ENCODE results near the gene DLG1. TPM values are rescaled to one million over a fixed set of nuclear protein-coding genes. Genes with fewer than 3 reads are reported as not detected.

Gene DLG1
- total RNA-seq, 1 donor from 2014 or later: 60.1 TPM

- intact Hi-C loops (cut with micrococcal nuclease): no loop called here
- Histone ChIP-seq H3K4me1 (no peaks in the 10 kb centered on the region), H3K4me3 (no peak overlapping the region), H3K9me3 (replicated peaks) (no peaks in the 10 kb centered on the region), H3K27ac (replicated peaks) (no peak overlapping the region), H3K27me3 (ENCODE audit: low read depth) (peaks cover 8% of the 10 kb centered on the region), H3K36me3 (no peaks in the 10 kb centered on the region)
- no peak for DNase-seq
- TF ChIP-seq, protein P1, sequence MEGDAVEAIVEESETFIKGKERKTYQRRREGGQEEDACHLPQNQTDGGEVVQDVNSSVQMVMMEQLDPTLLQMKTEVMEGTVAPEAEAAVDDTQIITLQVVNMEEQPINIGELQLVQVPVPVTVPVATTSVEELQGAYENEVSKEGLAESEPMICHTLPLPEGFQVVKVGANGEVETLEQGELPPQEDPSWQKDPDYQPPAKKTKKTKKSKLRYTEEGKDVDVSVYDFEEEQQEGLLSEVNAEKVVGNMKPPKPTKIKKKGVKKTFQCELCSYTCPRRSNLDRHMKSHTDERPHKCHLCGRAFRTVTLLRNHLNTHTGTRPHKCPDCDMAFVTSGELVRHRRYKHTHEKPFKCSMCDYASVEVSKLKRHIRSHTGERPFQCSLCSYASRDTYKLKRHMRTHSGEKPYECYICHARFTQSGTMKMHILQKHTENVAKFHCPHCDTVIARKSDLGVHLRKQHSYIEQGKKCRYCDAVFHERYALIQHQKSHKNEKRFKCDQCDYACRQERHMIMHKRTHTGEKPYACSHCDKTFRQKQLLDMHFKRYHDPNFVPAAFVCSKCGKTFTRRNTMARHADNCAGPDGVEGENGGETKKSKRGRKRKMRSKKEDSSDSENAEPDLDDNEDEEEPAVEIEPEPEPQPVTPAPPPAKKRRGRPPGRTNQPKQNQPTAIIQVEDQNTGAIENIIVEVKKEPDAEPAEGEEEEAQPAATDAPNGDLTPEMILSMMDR (IDR thresholded peaks at IDR 0.05; ENCODE audit: borderline replicate concordance): no peak
Measured at GRCh38 chr3:197015790-197016736, 282.3 kb downstream of the DLG1 start.

GRCh38 chr3:197014942-197015575 lies 283.4 kb downstream of the DLG1 start:
- Histone ChIP-seq H3K36me3 (no peaks in the 10 kb centered on the region), H3K4me1 (no peaks in the 10 kb centered on the region), H3K4me3 (no peak overlapping the region), H3K9me3 (replicated peaks) (no peaks in the 10 kb centered on the region), H3K27me3 (ENCODE audit: low read depth) (peaks cover 7% of the 10 kb centered on the region), H3K27ac (replicated peaks) (no peak overlapping the region)
- TF ChIP-seq, protein P1 (IDR thresholded peaks at IDR 0.05; ENCODE audit: borderline replicate concordance): no peak
- intact Hi-C loops (cut with micrococcal nuclease): no loop called here
- DNase-seq: no peak

GRCh38 chr3:197014024-197014423 lies 284.4 kb downstream of the DLG1 start:
- DNase-seq: no peak
- no peaks in the 10 kb centered on the region for H3K4me1 ChIP-seq
- H3K27ac ChIP-seq (replicated peaks): no peak overlapping the region
- TF ChIP-seq, protein P1 (IDR thresholded peaks at IDR 0.05; ENCODE audit: borderline replicate concordance): no peak
- intact Hi-C loops (cut with micrococcal nuclease): no loop called here
- H3K9me3 ChIP-seq (replicated peaks): no peaks in the 10 kb centered on the region
- H3K36me3 ChIP-seq: no peaks in the 10 kb centered on the region
- peaks cover 10% of the 10 kb centered on the region for H3K27me3 ChIP-seq (ENCODE audit: low read depth)
- H3K4me3 ChIP-seq: no peak overlapping the region

DNA sequence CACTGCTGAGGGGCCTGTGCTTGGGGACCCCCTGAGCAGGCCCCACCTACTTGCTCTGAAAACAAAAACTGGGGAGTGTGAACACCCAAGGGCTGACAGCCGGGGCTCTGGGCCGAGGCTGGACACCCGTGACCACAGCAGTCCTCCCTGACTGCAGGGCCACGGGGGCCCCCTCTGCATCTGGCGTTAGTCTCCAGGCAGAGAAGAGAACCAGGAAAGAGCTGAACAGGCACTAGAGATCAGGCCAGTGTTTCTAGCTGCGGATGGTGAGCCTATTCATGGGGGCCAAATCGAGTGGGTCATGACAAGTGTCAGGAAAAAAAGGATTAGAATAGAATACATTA lies 285.9 kb downstream of the DLG1 start:
- no peaks in the 10 kb centered on the region for H3K9me3 ChIP-seq (replicated peaks)
- no peaks in the 10 kb centered on the region for H3K4me1 ChIP-seq
- no peak for DNase-seq
- no peaks in the 10 kb centered on the region for H3K36me3 ChIP-seq
- TF ChIP-seq, protein P1 (IDR thresholded peaks at IDR 0.05; ENCODE audit: borderline replicate concordance): no peak
- intact Hi-C loops (cut with micrococcal nuclease): no loop called here
- no peak overlapping the region for H3K4me3 ChIP-seq
- H3K27ac ChIP-seq (replicated peaks): no peak overlapping the region
- H3K27me3 ChIP-seq (ENCODE audit: low read depth): peaks cover 10% of the 10 kb centered on the region

GRCh38 chr3:197011780-197012539 lies 286.5 kb downstream of the DLG1 start:
- H3K9me3 ChIP-seq (replicated peaks): no peaks in the 10 kb centered on the region
- intact Hi-C loops (cut with micrococcal nuclease): no loop called here
- H3K4me3 ChIP-seq: no peak overlapping the region
- H3K27ac ChIP-seq (replicated peaks): no peak overlapping the region
- TF ChIP-seq, protein P1 (IDR thresholded peaks at IDR 0.05; ENCODE audit: borderline replicate concordance): no peak
- DNase-seq: no peak
- H3K4me1 ChIP-seq: no peaks in the 10 kb centered on the region
- H3K36me3 ChIP-seq: no peaks in the 10 kb centered on the region
- H3K27me3 ChIP-seq (ENCODE audit: low read depth): peaks cover 10% of the 10 kb centered on the region

Measured in left ventricle myocardium inferior (tissue), 1 donor.